Liver (tissue), 3 donors: ENCODE measurements around the gene B3GALNT2.

Experiments
- EGR1 ChIP-seq, 2 donors: IDR thresholded peaks; 2 replicates each; pipeline ENCODE4 v1.6.1; 2016 to 2018; ENCODE audit warnings: antibody characterized with exemption in 2 of 2, low read depth in 2 of 2
- HNF4G ChIP-seq: IDR thresholded peaks from 2 replicates; pipeline ENCODE4 v1.6.1; 2016; ENCODE audit warnings: antibody characterized with exemption
- JUND ChIP-seq, 2 donors: IDR thresholded peaks; 2 replicates each; pipeline ENCODE4 v1.6.1; 2016; ENCODE audit warnings: antibody characterized with exemption in 2 of 2
- RAD21 ChIP-seq, 2 donors: IDR thresholded peaks; 2 replicates each; pipeline ENCODE4 v1.6.1; 2016; ENCODE audit warnings: antibody characterized with exemption in 2 of 2, mild to moderate bottlenecking in 2 of 2
- SP1 ChIP-seq: IDR thresholded peaks from 2 replicates; pipeline ENCODE4 v1.6.1; 2018; ENCODE audit warnings: antibody characterized with exemption, mild to moderate bottlenecking
- YY1 ChIP-seq: IDR thresholded peaks from 2 replicates; pipeline ENCODE4 v1.6.1; 2016; ENCODE audit warnings: antibody characterized with exemption, mild to moderate bottlenecking
- TF ChIP-seq, protein P1 (sequence below): fragments of 150-350 bp; IDR thresholded peaks from 2 replicates; pipeline ENCODE4 v1.5.1; 2017; ENCODE audit warnings: improper control_type of control experiment, low read depth, low read length; ENCODE audit not compliant: missing input control
- TF ChIP-seq, protein P2 (sequence below): IDR thresholded peaks from 2 replicates; pipeline ENCODE4 v1.6.1; 2016; ENCODE audit warnings: antibody characterized with exemption, mild to moderate bottlenecking
- donor health status: healthy.
- donor health status: healthy.

DNA sequence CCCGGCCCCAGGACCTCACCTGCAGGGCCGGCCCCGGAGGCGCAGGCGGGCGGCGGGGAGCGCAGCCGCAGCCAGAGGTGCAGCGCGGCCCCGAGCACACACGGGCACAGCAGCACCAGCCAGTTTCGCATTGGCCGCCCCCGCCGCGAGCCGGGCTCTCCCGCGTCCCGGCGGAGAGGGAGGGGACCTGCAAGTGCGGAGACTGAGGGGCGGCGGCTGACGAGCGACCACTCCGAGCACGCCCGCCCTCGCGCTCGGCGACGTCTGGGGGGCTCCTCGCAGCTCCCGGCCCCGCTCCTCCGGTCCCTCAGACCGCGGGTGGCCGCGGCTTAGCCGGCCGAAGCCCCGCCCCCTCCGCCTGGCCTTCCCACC is at the start of gene B3GALNT2:
- TF ChIP-seq, protein P1, sequence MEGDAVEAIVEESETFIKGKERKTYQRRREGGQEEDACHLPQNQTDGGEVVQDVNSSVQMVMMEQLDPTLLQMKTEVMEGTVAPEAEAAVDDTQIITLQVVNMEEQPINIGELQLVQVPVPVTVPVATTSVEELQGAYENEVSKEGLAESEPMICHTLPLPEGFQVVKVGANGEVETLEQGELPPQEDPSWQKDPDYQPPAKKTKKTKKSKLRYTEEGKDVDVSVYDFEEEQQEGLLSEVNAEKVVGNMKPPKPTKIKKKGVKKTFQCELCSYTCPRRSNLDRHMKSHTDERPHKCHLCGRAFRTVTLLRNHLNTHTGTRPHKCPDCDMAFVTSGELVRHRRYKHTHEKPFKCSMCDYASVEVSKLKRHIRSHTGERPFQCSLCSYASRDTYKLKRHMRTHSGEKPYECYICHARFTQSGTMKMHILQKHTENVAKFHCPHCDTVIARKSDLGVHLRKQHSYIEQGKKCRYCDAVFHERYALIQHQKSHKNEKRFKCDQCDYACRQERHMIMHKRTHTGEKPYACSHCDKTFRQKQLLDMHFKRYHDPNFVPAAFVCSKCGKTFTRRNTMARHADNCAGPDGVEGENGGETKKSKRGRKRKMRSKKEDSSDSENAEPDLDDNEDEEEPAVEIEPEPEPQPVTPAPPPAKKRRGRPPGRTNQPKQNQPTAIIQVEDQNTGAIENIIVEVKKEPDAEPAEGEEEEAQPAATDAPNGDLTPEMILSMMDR: no peak
- TF ChIP-seq RAD21 (IDR thresholded peaks at IDR 0.05) (no peak), SP1 (no peak), HNF4G (no peak), EGR1 (IDR thresholded peaks at IDR 0.05; ENCODE audit: low read depth in 2 of 2) (no peak), JUND (IDR thresholded peaks at IDR 0.05) (no peak), YY1 (no peak)
- TF ChIP-seq, protein P2, sequence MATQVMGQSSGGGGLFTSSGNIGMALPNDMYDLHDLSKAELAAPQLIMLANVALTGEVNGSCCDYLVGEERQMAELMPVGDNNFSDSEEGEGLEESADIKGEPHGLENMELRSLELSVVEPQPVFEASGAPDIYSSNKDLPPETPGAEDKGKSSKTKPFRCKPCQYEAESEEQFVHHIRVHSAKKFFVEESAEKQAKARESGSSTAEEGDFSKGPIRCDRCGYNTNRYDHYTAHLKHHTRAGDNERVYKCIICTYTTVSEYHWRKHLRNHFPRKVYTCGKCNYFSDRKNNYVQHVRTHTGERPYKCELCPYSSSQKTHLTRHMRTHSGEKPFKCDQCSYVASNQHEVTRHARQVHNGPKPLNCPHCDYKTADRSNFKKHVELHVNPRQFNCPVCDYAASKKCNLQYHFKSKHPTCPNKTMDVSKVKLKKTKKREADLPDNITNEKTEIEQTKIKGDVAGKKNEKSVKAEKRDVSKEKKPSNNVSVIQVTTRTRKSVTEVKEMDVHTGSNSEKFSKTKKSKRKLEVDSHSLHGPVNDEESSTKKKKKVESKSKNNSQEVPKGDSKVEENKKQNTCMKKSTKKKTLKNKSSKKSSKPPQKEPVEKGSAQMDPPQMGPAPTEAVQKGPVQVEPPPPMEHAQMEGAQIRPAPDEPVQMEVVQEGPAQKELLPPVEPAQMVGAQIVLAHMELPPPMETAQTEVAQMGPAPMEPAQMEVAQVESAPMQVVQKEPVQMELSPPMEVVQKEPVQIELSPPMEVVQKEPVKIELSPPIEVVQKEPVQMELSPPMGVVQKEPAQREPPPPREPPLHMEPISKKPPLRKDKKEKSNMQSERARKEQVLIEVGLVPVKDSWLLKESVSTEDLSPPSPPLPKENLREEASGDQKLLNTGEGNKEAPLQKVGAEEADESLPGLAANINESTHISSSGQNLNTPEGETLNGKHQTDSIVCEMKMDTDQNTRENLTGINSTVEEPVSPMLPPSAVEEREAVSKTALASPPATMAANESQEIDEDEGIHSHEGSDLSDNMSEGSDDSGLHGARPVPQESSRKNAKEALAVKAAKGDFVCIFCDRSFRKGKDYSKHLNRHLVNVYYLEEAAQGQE: no peak
